ENCODE results near the gene CERCAM. TPM values are rescaled to one million over a fixed set of nuclear protein-coding genes. Genes with fewer than 3 reads are reported as not detected.

CERCAM gene
- total RNA-seq, 3 donors from 2014 or later: 19.8 to 47.5 (median 30.5) TPM

DNA sequence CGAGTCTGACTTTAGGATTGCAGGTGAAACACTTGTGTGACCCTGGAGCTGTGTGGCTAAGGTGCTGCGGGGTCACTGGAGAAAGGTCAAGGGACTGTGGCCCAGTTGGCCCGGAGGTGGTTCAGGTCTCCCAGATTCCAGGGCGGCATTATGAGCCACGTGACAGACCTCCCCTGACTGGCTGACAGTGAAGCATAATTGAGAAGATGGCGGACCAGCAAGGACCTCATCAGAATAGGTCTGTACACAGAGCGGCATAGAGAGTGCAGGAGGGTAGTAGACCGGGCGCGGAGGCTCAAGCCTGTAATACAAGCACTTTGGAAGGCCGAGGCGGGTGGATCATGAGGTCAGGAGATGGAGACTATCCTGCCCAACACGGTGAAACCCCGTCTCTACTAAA, 34.3 kb downstream of the CERCAM start:
- Histone ChIP-seq H3K9me3 (no peaks in the 10 kb centered on the region), H3K4me1 (peaks cover 5 to 7% of the 10 kb centered on the region in 2 donors), H3K27ac (no peak overlapping the region), H3K4me3 (no peak overlapping the region), H3K27me3 (no peaks in the 10 kb centered on the region), H3K36me3 (no peaks in the 10 kb centered on the region)
- DNase-seq (ENCODE audit: low spot score in 2 of 2): no peak
- TF ChIP-seq POLR2A (IDR thresholded peaks at IDR 0.05) (no peak), POLR2AphosphoS5 (IDR thresholded peaks at IDR 0.05) (no peak)
- TF ChIP-seq, protein P1, sequence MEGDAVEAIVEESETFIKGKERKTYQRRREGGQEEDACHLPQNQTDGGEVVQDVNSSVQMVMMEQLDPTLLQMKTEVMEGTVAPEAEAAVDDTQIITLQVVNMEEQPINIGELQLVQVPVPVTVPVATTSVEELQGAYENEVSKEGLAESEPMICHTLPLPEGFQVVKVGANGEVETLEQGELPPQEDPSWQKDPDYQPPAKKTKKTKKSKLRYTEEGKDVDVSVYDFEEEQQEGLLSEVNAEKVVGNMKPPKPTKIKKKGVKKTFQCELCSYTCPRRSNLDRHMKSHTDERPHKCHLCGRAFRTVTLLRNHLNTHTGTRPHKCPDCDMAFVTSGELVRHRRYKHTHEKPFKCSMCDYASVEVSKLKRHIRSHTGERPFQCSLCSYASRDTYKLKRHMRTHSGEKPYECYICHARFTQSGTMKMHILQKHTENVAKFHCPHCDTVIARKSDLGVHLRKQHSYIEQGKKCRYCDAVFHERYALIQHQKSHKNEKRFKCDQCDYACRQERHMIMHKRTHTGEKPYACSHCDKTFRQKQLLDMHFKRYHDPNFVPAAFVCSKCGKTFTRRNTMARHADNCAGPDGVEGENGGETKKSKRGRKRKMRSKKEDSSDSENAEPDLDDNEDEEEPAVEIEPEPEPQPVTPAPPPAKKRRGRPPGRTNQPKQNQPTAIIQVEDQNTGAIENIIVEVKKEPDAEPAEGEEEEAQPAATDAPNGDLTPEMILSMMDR (IDR thresholded peaks at IDR 0.05): no peak
- intact Hi-C loops (cut with DNase I; ENCODE audit: low total_unique reads): no loop called here

GRCh38 chr9:128455849-128456612, 35.4 kb downstream of the CERCAM start, which contains the start of gene ODF2:
Gene ODF2 (plus strand): TSS chr9:128456006. CDS start chr9:128456092, 86 bp downstream.
- TF ChIP-seq, protein P1 (IDR thresholded peaks at IDR 0.05): no peak
- TF ChIP-seq POLR2AphosphoS5 (IDR thresholded peaks at IDR 0.05): peak; percentile 40 to 73 (median 52)
- Histone ChIP-seq H3K4me1 (peaks cover 5 to 7% of the 10 kb centered on the region in 2 donors), H3K36me3 (no peaks in the 10 kb centered on the region), H3K9me3 (no peaks in the 10 kb centered on the region), H3K4me3 (peak within 1 kb of the TSS; percentile 78 to 83 (median 80)), H3K27me3 (no peaks in the 10 kb centered on the region), H3K27ac (peak within 1 kb of the TSS; percentile 82 to 86)
- intact Hi-C loops (cut with DNase I; ENCODE audit: low total_unique reads): no loop called here
- peak; percentile 96 to 99 for DNase-seq (ENCODE audit: low spot score in 2 of 2)

DNA sequence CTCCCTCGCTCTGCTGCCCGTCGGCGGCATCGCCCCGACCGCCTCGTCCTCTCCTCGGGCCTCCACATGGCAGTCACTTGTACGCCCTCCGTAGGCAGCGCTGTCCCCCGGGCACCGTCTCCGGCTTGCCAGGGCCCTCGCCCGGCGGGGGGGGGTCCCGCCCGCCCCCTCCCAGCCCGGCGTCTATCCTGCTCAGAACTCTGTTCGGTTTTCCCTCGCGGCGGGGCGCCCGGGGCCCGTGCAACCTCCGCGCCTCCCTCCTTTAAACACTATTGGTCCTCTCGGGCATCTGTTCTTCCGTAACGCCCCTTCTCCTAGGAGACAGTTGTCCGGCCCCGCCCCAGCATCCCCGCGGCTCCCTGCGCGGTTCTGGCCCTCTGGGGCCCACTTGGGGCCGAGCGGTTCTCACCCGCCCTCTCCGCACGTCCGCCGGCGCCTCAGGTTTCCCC, 36.0 kb downstream of the CERCAM start:
- Histone ChIP-seq H3K27ac (peak overlapping the region; percentile 82 to 86), H3K36me3 (no peaks in the 10 kb centered on the region), H3K9me3 (no peaks in the 10 kb centered on the region), H3K27me3 (no peaks in the 10 kb centered on the region), H3K4me3 (peak overlapping the region; percentile 78 to 83 (median 80)), H3K4me1 (peaks cover 5 to 7% of the 10 kb centered on the region in 2 donors)
- TF ChIP-seq, protein P1 (IDR thresholded peaks at IDR 0.05): no peak
- TF ChIP-seq POLR2A (IDR thresholded peaks at IDR 0.05) (no peak), POLR2AphosphoS5 (IDR thresholded peaks at IDR 0.05) (no peak)
- peak in 1 of 2 donors; percentile 32 for DNase-seq (ENCODE audit: low spot score in 2 of 2)
- intact Hi-C loops (cut with DNase I; ENCODE audit: low total_unique reads): no loop called here

- TF ChIP-seq, protein P1 (IDR thresholded peaks at IDR 0.05): no peak
- no peak for TF ChIP-seq POLR2A (IDR thresholded peaks at IDR 0.05)
- TF ChIP-seq POLR2AphosphoS5 (IDR thresholded peaks at IDR 0.05): no peak
- Histone ChIP-seq H3K4me3 (peak overlapping the region; percentile 78 to 83 (median 80)), H3K27me3 (no peaks in the 10 kb centered on the region), H3K27ac (no peak overlapping the region), H3K4me1 (peaks cover 5 to 7% of the 10 kb centered on the region in 2 donors), H3K9me3 (no peaks in the 10 kb centered on the region), H3K36me3 (no peaks in the 10 kb centered on the region)
- intact Hi-C loops (cut with DNase I; ENCODE audit: low total_unique reads): no loop called here
- DNase-seq (ENCODE audit: low spot score in 2 of 2): no peak
These were observed 36.5 kb downstream of the CERCAM start for GRCh38 chr9:128457207-128457606.

GRCh38 chr9:128459011-128459410, 38.4 kb downstream of the CERCAM start:
- TF ChIP-seq, protein P1 (IDR thresholded peaks at IDR 0.05): no peak
- TF ChIP-seq POLR2AphosphoS5 (IDR thresholded peaks at IDR 0.05): no peak
- TF ChIP-seq POLR2A (IDR thresholded peaks at IDR 0.05): no peak
- Histone ChIP-seq H3K4me3 (no peak overlapping the region), H3K9me3 (no peaks in the 10 kb centered on the region), H3K36me3 (no peaks in the 10 kb centered on the region), H3K27ac (no peak overlapping the region), H3K27me3 (no peaks in the 10 kb centered on the region), H3K4me1 (peaks cover 5 to 7% of the 10 kb centered on the region in 2 donors)
- intact Hi-C loops (cut with DNase I; ENCODE audit: low total_unique reads): no loop called here
- no peak for DNase-seq (ENCODE audit: low spot score in 2 of 2)

All from breast epithelium (tissue), 4 donors.